GM12878 (cell line): ENCODE data around the gene NR2E3. TPM values are rescaled to one million over a fixed set of nuclear protein-coding genes. Genes with fewer than 3 reads are reported as not detected.

ENCODE experiments used
- ATAC-seq: fragments of 200-7000 bp; cut with Tn5 transposase; 3 replicates; pipeline ENCODE4 v1.9.1; 2020; ENCODE audit warnings: mild to moderate bottlenecking, moderate library complexity
- BruUV-seq: library from RNA; stranded (reverse); fragments of 400-500 nt; replicated peaks from 2 replicates; lab custom pipeline; 2021; lab: Mats Ljungman, UMichigan
- CTCF ChIA-PET: fragments of 300-600 bp; sonication (Branson Sonifier 250); formaldehyde crosslinking; extraction: SDS; loops from one replicate; lab custom pipeline; 2021; ENCODE audit warnings: inconsistent platforms; lab: Yijun Ruan, JAX
- POLR2A ChIA-PET: fragments of 350-600 bp; formaldehyde crosslinking; extraction: SDS; loops from one replicate; lab custom pipeline; 2021; ENCODE audit warnings: inconsistent platforms; lab: Charles Lee
- RAD21 ChIA-PET: fragments of 300-600 bp; sonication (Branson Sonifier 250); formaldehyde crosslinking; loops from one replicate; lab custom pipeline; 2023; ENCODE audit warnings: antibody characterized with exemption; ENCODE audit not compliant: unreplicated experiment; lab: Charles Lee
- SMC1A ChIA-PET: fragments of 300-600 bp; sonication (Branson Sonifier 250); formaldehyde crosslinking; loops from one replicate; lab custom pipeline; 2023; ENCODE audit not compliant: unreplicated experiment, uncharacterized antibody; lab: Charles Lee
- DNase-seq: peaks from one replicate; pipeline ENCODE4 v3.0.0-alpha.2; 2011; ENCODE audit warnings: low read depth, low spot score
- FAIRE-seq: peaks from 3 replicates; lab custom pipeline; 2011; peaks lifted over from hg19 to GRCh38; lab: Jason Lieb, UNC
- H2AFZ ChIP-seq: 2 replicates; pipeline ENCODE4 v1.6.0; 2011; ENCODE audit warnings: low read depth, low read length, control low read depth; ENCODE audit not compliant: control insufficient read depth
- H3K27ac ChIP-seq: 2 replicates; pipeline ENCODE4 v1.5.1; 2011; ENCODE audit warnings: control low read depth; ENCODE audit not compliant: control insufficient read depth, insufficient read depth
- H3K27me3 ChIP-seq, 2 experiments: replicated peaks in 1 of 2; 2 replicates each; pipeline versions ENCODE4 v1.6.0 to v1.6.1; 2011; ENCODE audit warnings: low read length in 1 of 2; ENCODE audit not compliant: control insufficient read depth in 2 of 2, insufficient read depth in 2 of 2
- H3K36me3 ChIP-seq, 2 experiments: 2 replicates each; pipeline ENCODE4 v1.5.1; 2011; ENCODE audit warnings: low read length in 1 of 2; ENCODE audit not compliant: control insufficient read depth in 2 of 2, insufficient read depth in 2 of 2
- H3K4me1 ChIP-seq: 2 replicates; pipeline ENCODE4 v1.6.1; 2011; ENCODE audit warnings: mild to moderate bottlenecking, low read length, moderate library complexity, mixed read lengths; ENCODE audit not compliant: control insufficient read depth, insufficient read depth
- H3K4me2 ChIP-seq: 2 replicates; pipeline ENCODE4 v1.6.0; 2011; ENCODE audit warnings: control low read depth; ENCODE audit not compliant: control insufficient read depth, insufficient read depth
- H3K4me3 ChIP-seq: fragments of 200-600 bp; sonication (generic); 2 replicates; pipeline ENCODE4 v1.5.1; 2016
- H3K79me2 ChIP-seq: 2 replicates; pipeline ENCODE4 v1.6.0; 2011; ENCODE audit warnings: low read length; ENCODE audit not compliant: control insufficient read depth, insufficient read depth
- H3K9ac ChIP-seq: 2 replicates; pipeline ENCODE4 v1.8.0; 2011; ENCODE audit warnings: low read length, control low read depth, mixed read lengths; ENCODE audit not compliant: control insufficient read depth, insufficient read depth
- H3K9me3 ChIP-seq: replicated peaks from 3 replicates; pipeline ENCODE4 v1.5.1; 2011; ENCODE audit warnings: mild to moderate bottlenecking, low read length; ENCODE audit not compliant: control insufficient read depth, insufficient read depth
- H4K20me1 ChIP-seq: 2 replicates; pipeline ENCODE4 v1.6.0; 2011; ENCODE audit not compliant: control insufficient read depth, insufficient read depth
- BCL11A ChIP-seq: IDR thresholded peaks from 2 replicates; pipeline ENCODE4 v1.6.1; 2011; ENCODE audit warnings: low read depth, low read length
- FOXK2 ChIP-seq: fragments of 450-650 bp; IDR thresholded peaks from 2 replicates; pipeline ENCODE4 v1.6.1; 2017; ENCODE audit warnings: mild to moderate bottlenecking, moderate library complexity
- JUNB ChIP-seq: IDR thresholded peaks from 2 replicates; pipeline ENCODE4 v1.6.1; 2016; ENCODE audit warnings: antibody characterized with exemption, mild to moderate bottlenecking
- MEF2B ChIP-seq: fragments of 450-650 bp; IDR thresholded peaks from 2 replicates; pipeline ENCODE4 v1.6.1; 2018; ENCODE audit warnings: mild to moderate bottlenecking, moderate library complexity; ENCODE audit not compliant: partially characterized antibody, poor library complexity, severe bottlenecking
- POLR2A ChIP-seq: IDR thresholded peaks from 2 replicates; pipeline ENCODE4 v1.6.1; 2011; ENCODE audit warnings: low read depth, mild to moderate bottlenecking, low read length
- RBBP5 ChIP-seq: fragments of 200-600 bp; sonication (generic); conservative IDR thresholded peaks from 2 replicates; pipeline ENCODE4 v1.6.1; 2016
- SIX5 ChIP-seq: IDR thresholded peaks from 2 replicates; pipeline ENCODE4 v1.6.1; 2011; ENCODE audit warnings: mild to moderate bottlenecking, low read depth, low read length, moderate library complexity; ENCODE audit not compliant: severe bottlenecking
- SREBF1 ChIP-seq: IDR thresholded peaks from 2 replicates; pipeline ENCODE4 v1.6.1; 2012; ENCODE audit warnings: mild to moderate bottlenecking, low read length
- SREBF2 ChIP-seq: IDR thresholded peaks from 2 replicates; pipeline ENCODE4 v1.6.1; 2012; ENCODE audit warnings: mild to moderate bottlenecking, low read length
- TAF1 ChIP-seq: IDR thresholded peaks from 2 replicates; pipeline ENCODE4 v1.6.1; 2011; ENCODE audit warnings: mild to moderate bottlenecking, low read depth, low read length, borderline replicate concordance
- WRNIP1 ChIP-seq: IDR thresholded peaks from 2 replicates; pipeline ENCODE4 v1.6.1; 2011; ENCODE audit warnings: low read depth, low read length, improper control_type of control experiment, borderline replicate concordance
- ZNF592 ChIP-seq: fragments of 450-650 bp; IDR thresholded peaks from 2 replicates; pipeline ENCODE4 v1.6.1; 2017; ENCODE audit warnings: mild to moderate bottlenecking, moderate library complexity
- WGBS: methylation state at CpG from one replicate; pipeline ENCODE4 v1.1.6; 2016; ENCODE audit warnings: low lambda C conversion rate; ENCODE audit not compliant: insufficient replicate concordance, insufficient coverage; ENCODE audit errors: missing lambda C conversion rate; 5-methylcytosine and 5-hydroxymethylcytosine counted together
- in situ Hi-C: fragments of 300-500 bp; cut with MboI; formaldehyde crosslinking; loops from 9 replicates; pipeline ENCODE4 v1.14.3; 2018; ENCODE audit warnings: mixed read lengths
- intact Hi-C: fragments of 100-400 bp; cut with micrococcal nuclease; formaldehyde crosslinking; loops from one replicate; pipeline ENCODE4 v1.14.2; 2022; ENCODE audit not compliant: unreplicated experiment
- polyA plus RNA-seq, 11 experiments: library from polyadenylated mRNA; depleted of rRNA in 4 of 11; unstranded in 6 of 11; stranded (reverse) in 5 of 11; fragments of >200 nt; fragmentation: Nextera tagmentation in 4 of 11; fragmentation: Illumina TruSeq in 1 of 11; extraction: Ambion mirVana in 4 of 11; extraction: Trizol in 1 of 11; gene quantifications; 1 replicate in 1 of 11; 2 replicates in 10 of 11; pipeline versions ENCODE4 v1.2.1 to v1.2.3, GENCODE V29; 2011 to 2016; ENCODE audit warnings: inconsistent platforms in 2 of 11, missing spikeins in 2 of 11, low read depth in 1 of 11
- total RNA-seq, 4 experiments: library from RNA; depleted of rRNA in 3 of 4; stranded (reverse); fragments of >200 nt in 3 of 4; fragmentation: Illumina TruSeq in 1 of 4; extraction: Trizol in 1 of 4; gene quantifications; 2 replicates each; pipeline versions ENCODE4 v1.2.1 to v1.2.3, GENCODE V29; 2013 to 2021
- TF ChIP-seq, protein P1 (sequence below): fragments of 450-650 bp; IDR thresholded peaks from 2 replicates; pipeline ENCODE4 v1.6.1; 2016; ENCODE audit warnings: mild to moderate bottlenecking
- TF ChIP-seq, protein P2 (sequence below): fragments of 150-350 bp; IDR thresholded peaks from 2 replicates; pipeline ENCODE4 v1.6.1; 2014; ENCODE audit warnings: mild to moderate bottlenecking, low read depth, low read length

NR2E3 gene
- total and polyA plus RNA-seq, 10 of the 15 experiments (the other 5 are each of a cell fraction or from before 2014, with no cell fraction given), result 0.05 to 0.11 (median 0.11) TPM; not detected in 7

- TF ChIP-seq TAF1 (no peak), WRNIP1 (no peak), FOXK2 (no peak), SIX5 (no peak), POLR2A (no peak), JUNB (no peak), MEF2B (no peak)
- TF ChIP-seq, protein P1, sequence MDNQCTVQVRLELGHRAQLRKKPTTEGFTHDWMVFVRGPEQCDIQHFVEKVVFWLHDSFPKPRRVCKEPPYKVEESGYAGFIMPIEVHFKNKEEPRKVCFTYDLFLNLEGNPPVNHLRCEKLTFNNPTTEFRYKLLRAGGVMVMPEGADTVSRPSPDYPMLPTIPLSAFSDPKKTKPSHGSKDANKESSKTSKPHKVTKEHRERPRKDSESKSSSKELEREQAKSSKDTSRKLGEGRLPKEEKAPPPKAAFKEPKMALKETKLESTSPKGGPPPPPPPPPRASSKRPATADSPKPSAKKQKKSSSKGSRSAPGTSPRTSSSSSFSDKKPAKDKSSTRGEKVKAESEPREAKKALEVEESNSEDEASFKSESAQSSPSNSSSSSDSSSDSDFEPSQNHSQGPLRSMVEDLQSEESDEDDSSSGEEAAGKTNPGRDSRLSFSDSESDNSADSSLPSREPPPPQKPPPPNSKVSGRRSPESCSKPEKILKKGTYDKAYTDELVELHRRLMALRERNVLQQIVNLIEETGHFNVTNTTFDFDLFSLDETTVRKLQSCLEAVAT, result no peak
Observed at GRCh38 chr15:71786673-71787072, 23.7 kb upstream of the NR2E3 start (continued).

GRCh38 chr15:71788646-71789579 is 21.4 kb upstream of the NR2E3 start:
- Histone ChIP-seq H3K79me2 (no peaks in the 10 kb centered on the region), H3K9me3 (no peaks in the 10 kb centered on the region), H3K36me3 (no peaks in the 10 kb centered on the region), H3K4me3 (no peak overlapping the region), H3K27ac (no peak overlapping the region), H2AFZ (no peak overlapping the region), H3K27me3 (peaks cover 0 to 1% of the 10 kb centered on the region in 2 experiments; a peak in 1 of 4 replicates), H3K4me1 (peaks cover 7% of the 10 kb centered on the region), H3K9ac (no peak overlapping the region), H3K4me2 (no peak overlapping the region), H4K20me1 (no peaks in the 10 kb centered on the region)
- intact Hi-C loops, result no loop called here
- in situ Hi-C loops, result no loop called here
- WGBS, result 58% methylated on average over 15 of the region's 15 CpGs
- no peak for DNase-seq
- RAD21 ChIA-PET, result interaction anchor here (1.3 kb wide), 1 partner anchor 368 kb away, joined by 3 read pairs; no protein-coding TSS in a partner anchor
- BruUV-seq, result no TSS peak
- SMC1A ChIA-PET, result interaction anchor here (1.3 kb wide), 1 partner anchor 367 kb away, joined by 5 read pairs; no protein-coding TSS in a partner anchor
- POLR2A ChIA-PET, result no interaction called here
- CTCF ChIA-PET, result interaction anchor here (1.0 to 1.5 kb wide), 4 partner anchors 10 to 368 kb away, joined by 3 to 8 read pairs (median 4); no protein-coding TSS in a partner anchor
- FAIRE-seq, result no peak
- ATAC-seq, result no peak
- no peak for TF ChIP-seq BCL11A
- TF ChIP-seq ZNF592, result no peak
- TF ChIP-seq SREBF1, result no peak
- TF ChIP-seq, protein P2, sequence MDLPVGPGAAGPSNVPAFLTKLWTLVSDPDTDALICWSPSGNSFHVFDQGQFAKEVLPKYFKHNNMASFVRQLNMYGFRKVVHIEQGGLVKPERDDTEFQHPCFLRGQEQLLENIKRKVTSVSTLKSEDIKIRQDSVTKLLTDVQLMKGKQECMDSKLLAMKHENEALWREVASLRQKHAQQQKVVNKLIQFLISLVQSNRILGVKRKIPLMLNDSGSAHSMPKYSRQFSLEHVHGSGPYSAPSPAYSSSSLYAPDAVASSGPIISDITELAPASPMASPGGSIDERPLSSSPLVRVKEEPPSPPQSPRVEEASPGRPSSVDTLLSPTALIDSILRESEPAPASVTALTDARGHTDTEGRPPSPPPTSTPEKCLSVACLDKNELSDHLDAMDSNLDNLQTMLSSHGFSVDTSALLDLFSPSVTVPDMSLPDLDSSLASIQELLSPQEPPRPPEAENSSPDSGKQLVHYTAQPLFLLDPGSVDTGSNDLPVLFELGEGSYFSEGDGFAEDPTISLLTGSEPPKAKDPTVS, result no peak
- TF ChIP-seq SREBF2, result no peak
- no peak for TF ChIP-seq RBBP5
